ENCODE data around the gene CDC42BPG.

The CDC42BPG gene, protein sequence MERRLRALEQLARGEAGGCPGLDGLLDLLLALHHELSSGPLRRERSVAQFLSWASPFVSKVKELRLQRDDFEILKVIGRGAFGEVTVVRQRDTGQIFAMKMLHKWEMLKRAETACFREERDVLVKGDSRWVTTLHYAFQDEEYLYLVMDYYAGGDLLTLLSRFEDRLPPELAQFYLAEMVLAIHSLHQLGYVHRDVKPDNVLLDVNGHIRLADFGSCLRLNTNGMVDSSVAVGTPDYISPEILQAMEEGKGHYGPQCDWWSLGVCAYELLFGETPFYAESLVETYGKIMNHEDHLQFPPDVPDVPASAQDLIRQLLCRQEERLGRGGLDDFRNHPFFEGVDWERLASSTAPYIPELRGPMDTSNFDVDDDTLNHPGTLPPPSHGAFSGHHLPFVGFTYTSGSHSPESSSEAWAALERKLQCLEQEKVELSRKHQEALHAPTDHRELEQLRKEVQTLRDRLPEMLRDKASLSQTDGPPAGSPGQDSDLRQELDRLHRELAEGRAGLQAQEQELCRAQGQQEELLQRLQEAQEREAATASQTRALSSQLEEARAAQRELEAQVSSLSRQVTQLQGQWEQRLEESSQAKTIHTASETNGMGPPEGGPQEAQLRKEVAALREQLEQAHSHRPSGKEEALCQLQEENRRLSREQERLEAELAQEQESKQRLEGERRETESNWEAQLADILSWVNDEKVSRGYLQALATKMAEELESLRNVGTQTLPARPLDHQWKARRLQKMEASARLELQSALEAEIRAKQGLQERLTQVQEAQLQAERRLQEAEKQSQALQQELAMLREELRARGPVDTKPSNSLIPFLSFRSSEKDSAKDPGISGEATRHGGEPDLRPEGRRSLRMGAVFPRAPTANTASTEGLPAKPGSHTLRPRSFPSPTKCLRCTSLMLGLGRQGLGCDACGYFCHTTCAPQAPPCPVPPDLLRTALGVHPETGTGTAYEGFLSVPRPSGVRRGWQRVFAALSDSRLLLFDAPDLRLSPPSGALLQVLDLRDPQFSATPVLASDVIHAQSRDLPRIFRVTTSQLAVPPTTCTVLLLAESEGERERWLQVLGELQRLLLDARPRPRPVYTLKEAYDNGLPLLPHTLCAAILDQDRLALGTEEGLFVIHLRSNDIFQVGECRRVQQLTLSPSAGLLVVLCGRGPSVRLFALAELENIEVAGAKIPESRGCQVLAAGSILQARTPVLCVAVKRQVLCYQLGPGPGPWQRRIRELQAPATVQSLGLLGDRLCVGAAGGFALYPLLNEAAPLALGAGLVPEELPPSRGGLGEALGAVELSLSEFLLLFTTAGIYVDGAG (N-terminal part only)

DNA sequence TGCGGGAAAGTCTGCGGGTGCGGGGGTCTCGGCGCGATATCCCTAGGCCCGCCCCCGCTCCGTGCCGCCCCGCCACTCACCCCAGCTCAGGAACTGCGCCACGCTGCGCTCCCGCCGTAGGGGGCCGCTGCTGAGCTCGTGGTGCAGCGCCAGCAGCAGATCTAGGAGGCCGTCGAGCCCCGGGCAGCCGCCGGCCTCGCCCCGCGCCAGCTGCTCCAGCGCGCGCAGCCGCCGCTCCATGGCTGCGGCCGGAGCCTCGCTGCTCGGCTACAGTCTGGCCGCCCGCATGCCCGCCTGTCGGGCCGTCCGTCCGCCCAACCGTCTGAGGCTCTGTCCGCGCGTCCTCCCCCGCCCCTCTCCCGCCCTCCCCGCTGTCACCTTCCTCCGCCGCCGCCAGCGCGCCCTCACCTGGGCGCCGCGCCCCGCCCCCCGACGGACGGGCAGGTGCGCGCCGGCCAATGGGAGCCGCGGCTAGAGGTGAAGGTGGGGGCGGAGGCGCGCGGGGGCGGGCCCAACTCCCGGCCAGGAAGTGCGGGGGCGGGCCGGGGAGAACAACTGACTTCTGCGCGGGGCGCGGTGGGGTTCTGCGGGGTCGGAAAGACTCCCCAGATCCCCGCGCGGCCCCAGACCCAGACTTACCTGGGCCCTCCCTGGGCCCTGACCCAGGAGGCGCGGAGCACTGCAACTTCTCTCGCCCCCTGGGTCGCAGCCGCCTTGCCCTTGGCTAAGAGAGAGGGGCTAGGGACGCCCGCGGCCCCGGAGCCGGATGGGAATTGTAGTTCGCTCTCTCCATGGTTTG lies at the start of gene CDC42BPG:
Gene CDC42BPG, minus strand, starts transcription at position 324 of the 799 bp plus-strand sequence. Its CDS starts 84 bp downstream, at position 240.
- DNase-seq: peak; percentile 76 to 82

DNA sequence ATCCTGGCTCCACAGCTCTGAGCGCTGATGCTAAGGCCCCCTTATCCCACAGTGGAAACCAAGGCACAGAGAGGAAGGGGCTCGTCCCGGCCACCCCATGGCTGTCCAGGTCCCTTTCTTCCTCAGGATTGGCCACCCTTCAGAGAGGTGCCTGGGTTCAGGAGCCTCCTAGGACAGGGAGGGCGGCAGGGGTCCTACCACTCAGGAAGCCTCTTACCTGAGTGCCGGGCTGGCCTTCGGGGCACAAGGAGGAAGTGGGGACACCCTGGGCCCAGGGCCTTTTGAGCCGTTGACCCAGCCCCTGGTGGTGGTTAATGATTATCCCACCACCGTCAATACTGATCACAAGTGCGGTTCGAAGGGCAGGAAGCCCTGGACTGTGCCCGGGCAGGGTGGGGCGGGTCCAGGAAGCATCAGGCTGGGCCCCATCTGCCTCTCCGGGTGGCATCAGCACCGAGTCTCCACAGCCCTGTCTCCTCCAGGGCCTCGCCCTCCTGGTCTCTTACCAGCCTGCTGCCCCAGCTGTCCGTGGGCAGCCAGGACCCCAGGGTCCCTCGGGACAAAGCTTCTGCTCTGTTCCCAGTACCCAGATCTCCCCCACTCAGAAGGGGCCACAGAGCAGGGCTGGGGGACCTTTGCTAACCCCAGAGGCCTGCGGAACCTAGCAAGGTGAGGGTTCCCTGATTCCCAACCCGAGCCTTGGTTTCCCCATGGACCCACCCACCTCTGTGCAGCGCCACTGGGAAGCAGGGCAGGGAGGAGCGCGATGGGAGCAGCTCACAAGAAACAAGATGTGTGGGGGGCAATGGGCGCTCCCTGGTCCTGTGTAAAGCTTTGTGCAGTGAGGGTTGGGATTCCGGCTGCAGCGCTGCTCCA lies 49.0 kb upstream of the CDC42BPG start:
- DNase-seq: no peak

DNA sequence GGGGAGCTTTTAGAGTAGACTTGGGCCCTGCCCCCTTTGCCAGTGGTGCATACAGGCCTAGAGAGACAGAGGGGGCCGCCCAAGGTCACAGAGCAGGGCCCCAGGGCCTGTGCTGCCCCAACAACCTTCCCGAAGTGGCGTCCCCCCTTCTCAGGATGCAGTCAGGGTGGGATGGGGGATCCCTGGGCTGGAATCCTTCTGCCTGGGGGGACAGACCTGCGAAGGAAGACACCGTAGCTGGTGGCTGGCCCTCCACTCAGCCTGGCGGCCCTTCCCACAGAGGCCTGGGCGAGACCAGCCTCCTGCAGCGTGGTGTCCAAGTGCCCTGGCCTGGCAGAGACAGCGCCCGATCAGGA lies 48.4 kb upstream of the CDC42BPG start:
- no peak for DNase-seq

DNA sequence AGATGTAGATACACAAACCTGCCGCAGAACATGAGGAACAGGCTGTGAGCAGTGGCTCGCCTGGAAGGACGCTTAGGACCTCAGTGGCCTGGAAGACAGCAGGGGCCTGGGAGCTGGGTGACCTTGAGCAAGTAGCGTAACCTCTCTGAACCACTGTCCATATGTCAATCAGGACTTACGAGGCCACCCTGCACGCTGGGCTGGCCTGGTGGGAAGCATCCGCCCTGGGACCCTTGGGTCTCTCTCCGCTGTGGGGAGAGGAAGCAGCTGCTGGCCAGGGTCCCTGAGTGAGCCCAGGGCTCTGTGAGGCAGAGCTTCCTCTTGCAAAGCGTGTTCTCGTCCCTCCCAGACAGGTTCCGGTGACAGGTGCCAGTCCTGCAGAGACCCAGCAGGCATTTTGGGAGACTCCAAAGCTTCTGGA lies 48.0 kb upstream of the CDC42BPG start:
- DNase-seq: no peak

DNA sequence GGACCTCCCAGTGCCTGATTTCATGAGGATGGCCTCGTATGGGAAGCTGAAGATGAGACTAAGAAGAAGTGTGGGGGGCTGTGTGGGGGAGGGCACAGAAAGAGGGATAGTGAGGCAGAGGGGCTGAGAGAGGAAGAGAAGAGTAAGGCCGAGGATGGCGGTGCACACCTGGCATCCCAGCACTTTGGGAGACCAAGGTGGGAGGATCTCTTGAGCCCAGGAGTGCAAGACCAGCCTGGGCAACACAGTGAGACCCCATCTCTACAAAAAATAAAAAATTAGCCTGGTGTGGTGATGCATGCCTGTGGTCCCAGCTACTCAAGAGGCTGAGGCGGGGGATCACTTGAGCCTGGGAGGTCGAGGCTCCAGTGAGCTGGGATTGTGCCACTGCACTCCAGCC lies 47.4 kb upstream of the CDC42BPG start:
- DNase-seq: no peak

DNA sequence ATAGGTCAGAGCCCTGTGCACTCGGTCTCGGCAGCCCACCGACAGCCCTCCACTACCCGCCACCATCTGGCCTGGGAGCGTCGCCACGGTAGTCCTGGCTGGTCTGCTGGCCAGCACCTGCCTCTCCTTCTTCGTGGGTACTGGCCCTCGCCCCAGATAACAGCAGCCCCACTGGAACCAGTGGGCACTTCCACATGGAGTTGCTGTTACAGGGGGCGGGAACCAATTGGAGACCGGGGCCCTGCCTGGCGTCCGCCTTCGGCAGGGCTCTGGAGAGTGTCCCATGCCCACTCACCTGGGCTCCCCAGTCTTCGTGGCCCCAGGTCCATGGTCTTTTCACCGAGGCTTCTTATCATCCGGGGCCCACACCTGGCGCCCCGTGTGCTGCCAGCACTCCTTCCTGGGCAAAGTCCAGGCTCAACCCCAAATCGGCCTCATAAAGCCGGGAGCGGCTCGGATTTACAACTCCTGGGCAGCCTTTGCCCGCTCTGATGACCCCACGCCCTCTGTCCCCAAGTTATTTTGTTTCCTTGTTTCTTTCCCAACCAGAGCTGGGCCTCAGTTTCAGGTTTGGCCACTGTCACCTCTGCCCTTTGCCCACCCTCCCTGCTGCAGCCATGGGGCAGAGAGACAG lies 46.9 kb upstream of the CDC42BPG start:
- no peak for DNase-seq

DNA sequence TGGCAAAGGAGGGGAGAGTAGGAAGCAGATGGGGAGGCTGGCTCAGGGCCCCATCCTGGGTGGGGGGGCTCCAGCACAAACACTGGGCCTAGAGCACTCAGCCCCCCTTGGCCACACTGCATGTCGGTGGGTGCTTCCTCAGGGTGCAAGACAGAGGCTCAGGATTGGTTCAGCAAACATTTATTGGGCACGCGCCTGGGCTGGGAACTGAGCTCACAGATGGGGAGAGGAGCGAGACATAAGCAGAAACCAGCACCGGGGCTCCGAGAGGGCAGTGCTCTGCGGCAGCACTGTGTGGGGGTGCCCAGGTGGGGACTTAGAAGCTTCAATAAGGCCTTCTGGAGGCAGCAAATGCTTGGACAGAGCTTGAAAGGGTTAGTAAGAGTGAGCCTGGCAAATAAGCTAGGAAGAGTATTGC lies 46.1 kb upstream of the CDC42BPG start:
- no peak for DNase-seq

DNA sequence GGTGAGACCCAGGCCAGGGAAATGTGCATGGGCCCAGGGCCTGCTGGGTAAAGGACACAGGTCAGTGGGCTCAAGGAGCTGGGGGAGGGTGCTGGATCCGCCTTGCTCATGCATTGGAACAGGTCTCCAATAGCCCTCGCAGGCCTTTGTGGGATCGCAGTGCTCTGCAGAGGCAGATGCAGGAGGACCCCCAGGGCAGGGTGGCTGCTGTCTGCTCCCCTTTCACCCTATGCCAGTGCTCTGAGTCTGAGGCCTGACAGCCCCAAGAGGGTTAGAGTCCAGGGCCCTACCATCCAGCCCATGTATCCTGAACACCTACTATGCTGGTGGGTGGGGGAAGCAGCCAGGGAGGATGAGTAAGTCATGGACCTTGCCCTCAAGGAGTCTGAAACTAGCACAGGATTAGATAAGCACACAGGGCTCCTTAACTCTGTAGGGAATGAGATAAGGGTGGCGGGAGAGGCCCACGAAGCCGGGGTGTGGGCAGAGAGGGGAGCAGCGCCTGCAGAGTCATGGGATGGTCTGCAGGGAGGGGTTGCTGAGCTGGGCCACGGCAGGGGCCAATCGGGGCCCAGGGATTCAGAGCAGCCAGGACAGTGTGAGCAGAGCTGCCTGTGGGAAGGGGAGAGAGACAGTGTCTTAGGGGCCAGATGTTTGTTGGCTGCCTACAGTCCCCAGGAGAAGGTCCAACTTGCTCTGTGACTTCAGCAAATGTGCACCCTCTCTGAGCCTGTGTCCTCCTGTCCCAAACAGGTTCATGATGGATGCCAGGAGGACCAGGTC lies 44.5 kb upstream of the CDC42BPG start:
- DNase-seq: no peak

DNA sequence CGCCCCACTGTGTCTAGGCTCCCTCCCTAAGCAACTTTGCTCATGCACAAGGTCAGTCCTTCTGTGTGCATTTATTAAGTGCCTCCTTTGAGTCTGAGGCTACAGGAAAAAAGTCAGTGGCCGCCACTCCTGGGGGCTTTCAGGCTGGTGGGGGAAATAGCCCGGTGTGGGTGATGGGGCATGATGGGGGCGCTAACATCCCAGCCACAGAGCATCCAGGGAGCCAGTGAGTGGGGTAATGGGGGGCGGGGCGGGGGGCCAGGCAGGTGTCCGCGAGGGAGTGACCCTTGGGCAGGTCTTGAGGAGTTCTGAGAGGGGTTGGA lies 43.9 kb upstream of the CDC42BPG start:
- no peak for DNase-seq

DNA sequence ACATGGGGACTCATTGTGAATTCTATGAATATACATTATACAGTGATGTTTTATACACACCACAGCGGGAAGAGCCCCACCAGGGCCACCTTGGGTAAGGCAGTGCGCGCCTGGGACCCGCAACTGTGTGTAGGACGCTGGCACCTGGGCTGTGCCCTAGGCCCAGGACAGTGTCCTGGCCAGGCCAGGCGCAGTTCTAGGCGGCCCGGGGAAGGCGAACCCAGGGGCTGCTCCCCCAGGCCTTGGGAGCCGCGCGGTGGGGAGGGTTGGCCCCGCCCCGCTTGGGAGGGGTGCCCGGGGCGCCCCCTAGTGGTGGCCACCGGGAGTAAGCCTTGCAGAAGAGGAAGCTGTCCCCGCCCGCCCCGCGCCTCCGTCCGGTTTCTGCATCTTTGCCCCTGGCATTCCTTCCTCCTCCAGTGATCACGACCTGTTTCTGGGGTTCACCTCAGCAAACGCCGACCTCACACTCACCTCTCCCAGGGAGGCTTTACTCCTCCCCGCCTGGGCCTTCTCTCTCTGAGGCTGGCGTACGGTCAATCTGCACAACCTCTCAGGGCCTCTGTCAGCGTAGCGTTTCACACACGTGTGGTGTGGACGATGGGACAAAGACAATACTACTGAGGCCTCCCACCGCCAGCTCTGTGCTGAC lies 43.4 kb upstream of the CDC42BPG start:
- peak; percentile 82 to 84 for DNase-seq

DNA sequence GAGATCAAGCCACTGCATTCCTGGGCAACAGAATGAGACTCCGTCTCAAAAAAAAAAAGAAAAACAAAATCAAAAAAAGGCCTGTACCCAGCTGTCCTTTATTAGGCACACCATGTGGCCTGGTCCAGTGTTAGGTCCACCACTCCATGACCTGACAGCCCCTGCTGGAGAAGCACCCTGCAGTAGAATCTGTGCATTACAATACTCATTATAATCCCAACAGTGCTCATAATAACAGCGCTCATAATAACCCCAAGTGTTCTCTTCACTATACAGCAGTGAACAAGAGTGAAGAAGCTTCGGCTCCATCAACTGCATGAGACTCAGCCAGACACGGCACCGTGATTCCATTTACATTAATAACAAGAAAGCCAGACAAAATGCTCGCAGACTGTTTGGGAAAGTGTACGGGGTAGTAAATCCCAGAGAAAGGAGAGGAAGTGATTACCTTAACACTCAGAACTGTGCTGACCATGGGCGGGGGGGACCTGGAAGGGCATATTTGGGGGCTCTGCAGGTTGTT lies 42.8 kb upstream of the CDC42BPG start:
- DNase-seq: no peak

DNA sequence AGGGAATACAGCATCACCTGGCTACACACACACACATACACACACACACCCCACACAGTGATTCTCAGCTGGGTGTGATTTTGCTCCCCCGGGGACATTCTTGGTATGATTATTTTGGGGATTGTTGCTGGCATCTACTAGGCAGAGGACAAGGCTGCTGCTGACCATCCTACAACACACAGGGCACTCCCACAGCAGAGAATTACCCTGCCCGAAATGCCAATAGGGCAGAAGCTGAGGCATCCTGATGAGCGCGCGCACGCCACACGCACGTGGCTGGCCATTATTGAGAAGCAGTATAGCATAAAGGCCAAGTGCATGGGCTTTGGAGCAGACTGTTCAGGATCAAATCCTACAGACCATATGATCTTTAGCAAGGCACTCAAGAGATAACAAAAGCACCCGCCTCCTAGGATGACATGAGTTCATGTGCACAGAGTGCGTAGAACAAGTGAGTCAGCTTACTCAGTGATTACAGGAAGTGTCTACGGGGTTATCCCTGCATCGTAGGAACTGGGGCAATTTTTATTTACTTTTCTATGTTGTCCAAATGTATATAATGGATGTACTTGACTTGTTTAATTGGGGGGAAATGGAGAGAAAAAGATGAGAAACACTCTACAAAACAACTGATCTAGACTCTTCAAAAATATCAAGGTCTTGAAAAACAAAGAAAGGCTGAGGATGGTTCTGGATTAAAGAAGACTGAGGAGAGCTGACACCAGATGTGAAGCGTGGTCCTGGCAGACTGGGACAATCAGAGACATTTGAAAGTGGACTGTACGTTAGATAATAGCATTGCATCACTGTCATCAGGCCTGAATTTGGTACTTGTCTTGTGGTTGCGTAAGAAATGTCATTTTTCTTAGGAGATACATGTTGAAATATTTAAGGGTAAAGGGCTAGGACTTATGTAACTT lies 41.2 kb upstream of the CDC42BPG start:
- DNase-seq: peak; percentile 58 to 62

DNA sequence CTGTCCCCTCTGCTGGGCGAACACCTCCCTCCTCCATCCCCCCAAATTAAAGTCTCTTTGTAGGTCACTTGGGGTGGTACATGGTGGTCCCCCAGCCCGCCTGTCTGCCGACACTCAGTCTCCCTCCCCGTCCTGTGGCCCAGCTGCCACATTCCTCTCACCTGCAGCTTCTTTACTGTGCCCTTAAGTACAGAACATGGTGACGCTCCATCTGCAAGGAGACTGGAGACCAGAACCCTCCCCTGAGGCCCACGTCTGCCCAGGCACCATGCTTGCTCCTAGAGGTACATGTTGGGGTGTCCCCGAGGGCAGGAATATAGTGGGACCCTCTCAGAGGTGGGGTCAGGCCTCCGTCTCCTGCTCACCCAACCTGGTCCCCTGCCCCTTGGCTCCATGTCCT lies 39.6 kb upstream of the CDC42BPG start:
- no peak for DNase-seq

DNA sequence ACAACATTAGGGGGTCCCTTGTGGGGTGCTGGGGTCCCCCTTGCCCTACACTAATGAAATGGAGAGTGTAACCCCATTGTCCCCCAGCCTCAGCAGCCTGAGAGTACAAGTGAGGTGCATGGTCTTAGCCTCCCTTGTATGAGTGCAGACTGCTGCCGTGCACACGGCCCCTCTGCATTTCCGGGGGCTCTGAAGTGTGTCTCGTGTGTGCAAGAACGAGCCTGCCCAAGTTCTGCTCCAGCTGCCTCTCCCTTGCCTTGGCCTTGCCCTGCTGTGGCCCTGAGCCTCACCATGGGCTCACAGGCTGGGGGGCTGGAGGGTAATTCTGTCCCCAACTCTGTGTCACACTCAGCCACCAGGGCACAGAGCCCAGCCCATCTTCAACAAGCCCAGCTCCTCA lies 39.1 kb upstream of the CDC42BPG start:
- DNase-seq: no peak

DNA sequence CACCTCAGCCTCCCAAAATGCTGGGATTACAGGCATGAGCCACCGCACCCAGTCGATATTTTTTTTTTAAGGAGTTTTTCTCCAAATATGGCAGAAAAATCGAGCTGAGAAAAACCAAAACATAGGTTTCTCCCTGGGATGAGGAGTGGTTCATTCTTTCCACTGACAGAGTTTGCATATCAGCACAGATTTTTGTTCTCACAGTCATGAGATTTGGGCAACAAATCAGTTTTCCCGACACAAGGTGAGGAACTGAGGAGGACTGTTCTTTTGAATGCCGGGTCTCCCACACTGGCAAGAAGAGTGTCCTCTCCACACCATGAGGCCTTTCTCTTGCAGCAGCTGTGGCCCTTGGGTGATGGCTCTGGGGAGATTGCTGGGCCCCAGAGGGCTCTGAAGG lies 37.8 kb upstream of the CDC42BPG start:
- DNase-seq: no peak

DNA sequence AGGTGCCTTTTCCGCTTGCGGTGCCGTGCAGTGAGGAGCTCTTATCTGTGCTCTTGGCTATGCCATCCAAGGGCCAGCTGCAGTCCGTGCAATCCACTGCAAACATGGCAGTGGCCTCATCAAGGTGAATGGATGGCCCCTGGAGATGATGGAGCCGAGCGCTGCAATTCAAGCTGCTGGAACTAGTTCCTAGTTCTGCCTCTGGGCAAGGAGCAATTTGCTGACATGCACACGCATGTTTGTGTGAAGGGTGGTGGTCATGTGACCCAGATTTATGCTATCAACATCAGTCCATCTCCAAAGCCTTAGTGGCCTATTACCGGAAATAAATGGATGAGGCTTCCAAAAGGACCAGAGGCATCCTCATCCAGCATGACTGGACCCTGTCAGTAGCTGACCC lies 37.0 kb upstream of the CDC42BPG start:
- DNase-seq: no peak

DNA sequence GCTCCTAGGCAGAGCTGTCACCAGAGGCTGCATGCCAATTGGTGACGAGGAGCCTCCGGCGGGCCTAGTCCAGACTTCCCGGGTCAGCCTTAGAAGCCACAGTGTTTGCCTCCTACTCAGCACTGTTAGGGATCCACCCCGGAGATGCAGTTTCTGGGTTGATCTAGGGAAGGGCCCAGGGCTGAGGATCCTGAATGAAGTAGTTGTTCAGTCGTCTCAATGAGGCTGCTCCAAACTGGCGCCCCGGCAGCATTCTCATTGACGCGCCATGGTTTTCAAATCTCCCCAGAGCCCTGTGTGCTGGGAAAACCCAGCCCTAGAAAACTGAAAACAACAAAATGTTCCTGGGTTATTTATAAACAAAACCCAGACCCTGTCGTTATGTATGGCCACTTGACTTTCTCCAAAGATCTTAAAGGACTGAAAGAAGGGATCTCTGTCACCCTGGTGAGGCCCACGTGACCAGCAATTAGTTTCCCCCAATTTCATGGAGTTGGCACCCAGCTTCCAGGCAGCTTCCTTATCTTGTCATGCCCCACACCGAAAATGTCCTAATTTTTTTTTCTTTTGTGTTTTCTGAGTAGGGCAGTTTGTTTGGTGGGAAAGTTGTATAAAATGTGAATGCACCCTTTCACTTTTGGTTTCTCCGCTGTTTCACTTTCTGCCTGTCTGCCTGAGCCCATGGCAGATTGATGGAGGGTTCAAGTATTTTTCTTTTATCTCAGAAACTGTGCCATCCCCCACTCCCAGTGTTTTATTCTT lies 36.0 kb upstream of the CDC42BPG start:
- peak in 1 of 2 donors; percentile 65 for DNase-seq
